Esophagus squamous epithelium (tissue), 4 donors: Measurements from ENCODE around the gene SNCAIP.

Source experiments
- CTCF ChIP-seq, 6 experiments: fragments of 450-650 bp in 4 of 6; fragments of 200-600 bp in 2 of 6; sonication (generic) in 2 of 6; IDR thresholded peaks; one replicate each; pipeline ENCODE4 v1.5.1; 2016 to 2019; ENCODE audit warnings: antibody characterized with exemption in 6 of 6, mild to moderate bottlenecking in 4 of 6, moderate library complexity in 4 of 6
- POLR2A ChIP-seq, 4 donors: fragments of 450-650 bp; IDR thresholded peaks; one replicate each; pipeline ENCODE4 v1.6.1; 2017; ENCODE audit warnings: antibody characterized with exemption in 4 of 4, mild to moderate bottlenecking in 4 of 4, moderate library complexity in 3 of 4

GRCh38 chr5:122431298-122431697 lies 119.3 kb downstream of the SNCAIP start:
- no peak for TF ChIP-seq CTCF (IDR thresholded peaks at IDR 0.05)
- no peak for TF ChIP-seq POLR2A (IDR thresholded peaks at IDR 0.05)
